OCI-LY1 (cell line): ENCODE measurements around the gene SYNE1.

Source experiments
- H2AFZ ChIP-seq: fragments of 200-600 bp; sonication (generic), shearing (Covaris generic); 2 replicates; pipeline ENCODE4 v1.6.0; 2014; ENCODE audit warnings: antibody characterized with exemption, mild to moderate bottlenecking, low read length
- H3F3A ChIP-seq: fragments of 200-600 bp; sonication (generic), shearing (Covaris generic); 2 replicates; pipeline ENCODE4 v1.6.0; 2014; ENCODE audit warnings: mild to moderate bottlenecking, antibody characterized with exemption, low read length, moderate library complexity; ENCODE audit not compliant: insufficient read depth
- H3K27ac ChIP-seq: fragments of 200-600 bp; sonication (generic); 2 replicates; pipeline ENCODE4 v1.5.1; 2014; ENCODE audit warnings: low read length, mixed run types, mild to moderate bottlenecking, low read depth; ENCODE audit not compliant: poor library complexity, severe bottlenecking
- H3K27me3 ChIP-seq: fragments of 200-600 bp; sonication (generic); 2 replicates; pipeline ENCODE4 v1.6.0; 2014; ENCODE audit warnings: antibody characterized with exemption, mild to moderate bottlenecking, low read length, moderate library complexity; ENCODE audit not compliant: insufficient read depth
- H3K36me3 ChIP-seq: fragments of 200-600 bp; sonication (generic); 2 replicates; pipeline ENCODE4 v1.6.1; 2014; ENCODE audit warnings: mild to moderate bottlenecking, antibody characterized with exemption, low read length, moderate library complexity, mixed read lengths; ENCODE audit not compliant: insufficient read depth
- H3K4me1 ChIP-seq: fragments of 200-600 bp; sonication (generic); 2 replicates; pipeline ENCODE4 v1.5.1; 2014; ENCODE audit warnings: mild to moderate bottlenecking, low read length, moderate library complexity; ENCODE audit not compliant: insufficient read depth, severe bottlenecking
- H3K4me2 ChIP-seq: fragments of 200-600 bp; sonication (generic), shearing (Covaris generic); 2 replicates; pipeline ENCODE4 v1.6.1; 2014; ENCODE audit warnings: low read length
- H3K4me3 ChIP-seq: fragments of 200-600 bp; sonication (generic); 2 replicates; pipeline ENCODE4 v1.5.1; 2014; ENCODE audit warnings: low read length, low read depth, mild to moderate bottlenecking, mixed read lengths; ENCODE audit not compliant: poor library complexity, severe bottlenecking
- H3K79me2 ChIP-seq: fragments of 200-600 bp; shearing (Covaris generic); 2 replicates; pipeline ENCODE4 v1.6.1; 2016; ENCODE audit warnings: mixed run types, low read length, mixed read lengths; ENCODE audit not compliant: insufficient read depth
- H3K9ac ChIP-seq: fragments of 200-600 bp; sonication (generic), shearing (Covaris generic); 2 replicates; pipeline ENCODE4 v1.6.1; 2014; ENCODE audit warnings: mild to moderate bottlenecking, low read length, mixed read lengths
- H3K9me2 ChIP-seq: fragments of 200-600 bp; sonication (generic), shearing (Covaris generic); 2 replicates; pipeline ENCODE4 v1.6.1; 2014; ENCODE audit warnings: low read depth, mild to moderate bottlenecking, low read length, mixed read lengths
- H3K9me3 ChIP-seq: fragments of 200-600 bp; shearing (Covaris generic); 2 replicates; pipeline ENCODE4 v1.6.1; 2014; ENCODE audit warnings: low read length, mixed read lengths
- H4K20me1 ChIP-seq: fragments of 200-600 bp; sonication (generic), shearing (Covaris generic); 2 replicates; pipeline ENCODE4 v1.6.0; 2016; ENCODE audit warnings: mild to moderate bottlenecking, low read length; ENCODE audit not compliant: insufficient read depth
- EZH2 ChIP-seq: fragments of 200-600 bp; sonication (generic), shearing (Covaris generic); IDR thresholded peaks from 2 replicates; pipeline ENCODE4 v1.8.0; 2017; ENCODE audit warnings: borderline replicate concordance, mixed run types, mild to moderate bottlenecking, antibody characterized with exemption, low read length, moderate library complexity, mixed read lengths
- TF ChIP-seq, protein P1 (sequence below): fragments of 200-600 bp; sonication (generic), shearing (Covaris generic); IDR thresholded peaks from 2 replicates; pipeline ENCODE4 v1.5.1; 2017; ENCODE audit warnings: mild to moderate bottlenecking, antibody characterized with exemption, low read length, moderate library complexity, mixed read lengths

Gene SYNE1

GRCh38 chr6:152295346-152295745 is 341.8 kb downstream of the SYNE1 start:
- Histone ChIP-seq H3K9me2 (no peaks in the 10 kb centered on the region), H3K4me1 (peaks cover 40% of the 10 kb centered on the region), H3K27me3 (no peaks in the 10 kb centered on the region), H3K79me2 (peaks cover 13% of the 10 kb centered on the region), H2AFZ (no peak overlapping the region), H3K27ac (no peak overlapping the region), H3K4me3 (no peak overlapping the region), H3K4me2 (no peak overlapping the region), H3K9me3 (no peaks in the 10 kb centered on the region), H4K20me1 (no peaks in the 10 kb centered on the region), H3K36me3 (peaks cover 39% of the 10 kb centered on the region), H3F3A (no peaks in the 10 kb centered on the region), H3K9ac (no peak overlapping the region)
- TF ChIP-seq EZH2: no peak
- TF ChIP-seq, protein P1, sequence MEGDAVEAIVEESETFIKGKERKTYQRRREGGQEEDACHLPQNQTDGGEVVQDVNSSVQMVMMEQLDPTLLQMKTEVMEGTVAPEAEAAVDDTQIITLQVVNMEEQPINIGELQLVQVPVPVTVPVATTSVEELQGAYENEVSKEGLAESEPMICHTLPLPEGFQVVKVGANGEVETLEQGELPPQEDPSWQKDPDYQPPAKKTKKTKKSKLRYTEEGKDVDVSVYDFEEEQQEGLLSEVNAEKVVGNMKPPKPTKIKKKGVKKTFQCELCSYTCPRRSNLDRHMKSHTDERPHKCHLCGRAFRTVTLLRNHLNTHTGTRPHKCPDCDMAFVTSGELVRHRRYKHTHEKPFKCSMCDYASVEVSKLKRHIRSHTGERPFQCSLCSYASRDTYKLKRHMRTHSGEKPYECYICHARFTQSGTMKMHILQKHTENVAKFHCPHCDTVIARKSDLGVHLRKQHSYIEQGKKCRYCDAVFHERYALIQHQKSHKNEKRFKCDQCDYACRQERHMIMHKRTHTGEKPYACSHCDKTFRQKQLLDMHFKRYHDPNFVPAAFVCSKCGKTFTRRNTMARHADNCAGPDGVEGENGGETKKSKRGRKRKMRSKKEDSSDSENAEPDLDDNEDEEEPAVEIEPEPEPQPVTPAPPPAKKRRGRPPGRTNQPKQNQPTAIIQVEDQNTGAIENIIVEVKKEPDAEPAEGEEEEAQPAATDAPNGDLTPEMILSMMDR: no peak

- Histone ChIP-seq H3K79me2 (no peaks in the 10 kb centered on the region), H3K36me3 (peaks cover 55% of the 10 kb centered on the region), H3K27ac (no peak overlapping the region)
Measured at GRCh38 chr6:152293404-152293803, 343.8 kb downstream of the SYNE1 start.

DNA sequence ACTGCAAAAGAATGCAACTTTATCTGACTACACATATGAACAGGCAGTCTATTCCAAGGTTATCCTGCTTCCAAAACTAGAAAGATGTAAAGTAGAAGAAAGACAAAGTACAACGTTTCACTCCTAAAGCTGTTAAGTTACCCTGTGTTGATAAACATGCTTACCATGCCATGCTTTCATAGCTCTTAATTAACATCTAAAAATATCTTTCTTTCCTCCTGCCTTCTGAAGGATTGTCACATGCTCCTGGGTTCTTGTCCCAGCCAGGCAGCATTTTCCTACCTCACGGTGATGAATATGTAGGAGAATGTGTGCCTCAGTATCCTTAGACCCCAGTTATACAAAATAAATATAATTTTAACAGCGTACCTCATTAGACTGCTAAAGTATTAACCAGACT is 344.6 kb downstream of the SYNE1 start:
- Histone ChIP-seq H3F3A (no peaks in the 10 kb centered on the region), H3K79me2 (no peaks in the 10 kb centered on the region), H3K4me2 (no peak overlapping the region), H4K20me1 (no peaks in the 10 kb centered on the region), H3K36me3 (peaks cover 63% of the 10 kb centered on the region), H3K9me3 (no peaks in the 10 kb centered on the region), H3K27me3 (no peaks in the 10 kb centered on the region), H3K4me3 (no peak overlapping the region), H3K27ac (no peak overlapping the region), H3K9ac (no peak overlapping the region), H2AFZ (no peak overlapping the region), H3K9me2 (no peaks in the 10 kb centered on the region), H3K4me1 (peaks cover 12% of the 10 kb centered on the region)
- TF ChIP-seq, protein P1: no peak

More at GRCh38 chr6:152293404-152293803, 343.8 kb downstream of the SYNE1 start:
- Histone ChIP-seq H3F3A (no peaks in the 10 kb centered on the region), H3K4me1 (peaks cover 20% of the 10 kb centered on the region), H3K9ac (no peak overlapping the region), H3K27me3 (no peaks in the 10 kb centered on the region), H3K9me2 (no peaks in the 10 kb centered on the region), H3K4me3 (no peak overlapping the region), H3K4me2 (no peak overlapping the region), H2AFZ (no peak overlapping the region), H3K9me3 (no peaks in the 10 kb centered on the region), H4K20me1 (no peaks in the 10 kb centered on the region)
- TF ChIP-seq, protein P1: no peak
- TF ChIP-seq EZH2: no peak
